ENCODE data around the gene KLHL3.

GRCh38 chr5:137666901-137667300 lies 69.0 kb downstream of the KLHL3 start:
- no peak for TF ChIP-seq POLR2AphosphoS5 (IDR thresholded peaks at IDR 0.05)
- TF ChIP-seq CTCF (IDR thresholded peaks at IDR 0.05): no peak
- TF ChIP-seq POLR2A (IDR thresholded peaks at IDR 0.05): no peak
- TF ChIP-seq EP300 (IDR thresholded peaks at IDR 0.05): no peak

Measured in upper lobe of left lung (tissue), 4 donors.